NCI-H2107 treated with DMSO at 0.1 percent for 48 hours (cell line): ENCODE data around the gene SENP6.

Experiments used
- DNase-seq: peaks from one replicate; lab custom pipeline; 2025; ENCODE audit not compliant: unreplicated experiment; lab: John Stamatoyannopoulos, UW

Gene SENP6

DNA sequence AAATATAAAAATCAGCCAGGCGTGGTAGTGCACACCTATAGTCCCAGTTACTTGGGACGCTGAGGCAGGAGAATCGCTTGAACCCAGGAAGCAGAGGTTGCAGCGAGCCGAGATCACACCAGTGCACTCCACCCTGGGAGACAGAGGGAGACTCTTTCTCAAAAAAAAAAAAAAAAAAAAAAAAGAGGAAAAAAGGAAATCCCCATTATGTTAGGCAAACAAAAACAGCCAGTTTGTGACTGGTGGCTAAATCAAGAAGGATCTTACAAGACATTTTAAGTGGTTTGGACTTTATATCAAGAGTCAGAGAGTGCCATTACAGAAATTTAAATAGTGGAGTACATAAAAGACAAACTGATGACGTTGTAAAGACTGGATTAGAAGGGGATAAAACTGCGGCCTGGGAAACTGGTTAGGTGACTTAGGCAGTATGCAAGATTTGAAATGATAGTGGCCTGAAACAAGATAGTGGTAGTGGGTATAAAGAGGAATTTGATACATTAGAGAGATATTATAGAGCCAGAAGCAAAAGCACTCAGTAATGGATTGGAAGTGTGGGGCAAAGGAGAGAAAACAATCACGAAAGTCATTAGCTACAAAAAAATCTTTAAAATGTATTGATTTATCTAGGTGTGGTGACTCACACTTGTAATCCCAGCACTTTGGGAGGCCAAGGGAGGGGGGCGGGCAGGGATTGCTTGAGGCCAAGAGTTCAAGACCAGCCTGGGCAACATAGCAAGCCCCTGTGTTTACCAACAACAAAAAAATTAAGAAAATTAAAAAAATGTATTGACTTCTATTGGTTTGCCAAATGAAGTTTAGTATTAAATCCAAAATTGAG is 145.7 kb downstream of the SENP6 start:
- no peak for DNase-seq

DNA sequence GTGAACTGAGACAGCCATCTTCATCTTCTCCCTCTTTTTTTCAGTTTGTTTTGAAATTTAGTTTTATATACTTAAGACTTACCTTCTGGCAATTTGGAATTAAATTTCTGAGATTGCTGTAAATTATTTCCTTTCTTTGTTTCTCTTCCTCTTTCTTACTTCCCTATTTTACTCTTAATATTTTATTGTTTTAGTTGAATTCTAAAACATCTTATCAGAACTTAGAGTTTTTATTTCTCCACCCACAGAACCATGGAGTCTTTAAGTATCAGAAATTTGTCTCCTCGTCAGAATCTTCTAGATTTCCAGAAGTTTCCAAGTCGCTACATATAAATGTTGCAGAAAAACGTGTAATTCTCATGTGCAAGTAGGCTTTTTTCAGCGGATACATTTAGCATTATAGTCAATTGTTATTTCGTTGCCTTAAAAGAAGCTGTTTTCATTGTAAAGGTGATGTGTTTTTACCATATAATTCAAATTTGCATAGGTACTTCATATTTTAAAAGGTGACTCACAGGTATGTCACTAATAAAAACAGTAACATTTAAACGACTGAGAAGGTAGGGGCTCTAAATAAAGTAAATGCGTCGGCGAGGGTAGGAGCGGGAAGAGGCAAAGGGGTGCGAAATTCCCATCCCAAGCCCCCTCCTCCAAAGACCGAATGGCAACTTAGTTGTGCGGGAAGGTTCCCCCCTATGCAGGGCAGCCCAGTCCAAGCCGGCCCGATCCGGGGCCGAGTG is 146.5 kb downstream of the SENP6 start:
- no peak for DNase-seq

DNA sequence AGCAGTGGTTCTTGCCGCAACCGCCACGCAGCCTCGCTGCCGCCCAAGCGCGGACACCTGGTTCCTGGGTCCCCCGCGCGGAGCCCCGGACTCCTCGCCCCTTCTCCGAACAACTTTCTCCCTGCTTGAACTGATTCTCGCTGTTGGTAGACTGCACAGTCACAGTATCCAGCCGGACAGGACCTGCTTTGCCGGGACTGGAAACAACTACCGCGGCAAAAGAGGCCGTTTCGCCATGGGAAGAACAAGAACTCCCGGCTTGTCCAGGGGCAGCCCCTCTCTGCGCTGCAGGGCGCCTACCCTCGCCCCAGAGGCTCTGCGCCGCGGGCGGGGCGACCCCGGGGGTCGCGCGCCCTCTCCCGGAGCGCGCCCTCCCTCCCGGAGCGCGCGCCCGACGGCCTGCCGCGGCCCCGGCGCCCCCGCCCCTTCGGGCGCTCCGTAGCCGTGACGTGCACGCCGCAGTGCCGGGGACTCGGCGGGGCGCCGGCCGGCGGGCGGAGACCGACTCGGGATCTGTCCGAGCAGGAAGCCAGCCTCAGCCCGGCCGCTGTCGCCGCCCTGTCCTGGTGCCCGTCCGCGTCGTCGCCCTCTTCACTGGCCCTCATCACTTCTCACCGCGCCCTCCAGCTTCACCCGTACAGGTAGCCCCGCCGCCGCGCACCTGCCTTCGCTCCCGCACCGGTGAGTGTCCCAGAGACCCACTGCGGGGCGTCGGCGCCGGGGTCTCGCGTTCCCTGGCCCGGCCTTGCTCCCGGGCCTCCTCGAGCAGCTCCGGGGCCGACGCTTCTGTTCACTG is 147.3 kb downstream of the SENP6 start, which contains the start of gene MYO6:
MYO6 (plus strand) TSS at position 497 of the 796 bp plus-strand sequence. CDS start 68,309 bp downstream, outside the sequence.
- DNase-seq = peak; percentile 18

DNA sequence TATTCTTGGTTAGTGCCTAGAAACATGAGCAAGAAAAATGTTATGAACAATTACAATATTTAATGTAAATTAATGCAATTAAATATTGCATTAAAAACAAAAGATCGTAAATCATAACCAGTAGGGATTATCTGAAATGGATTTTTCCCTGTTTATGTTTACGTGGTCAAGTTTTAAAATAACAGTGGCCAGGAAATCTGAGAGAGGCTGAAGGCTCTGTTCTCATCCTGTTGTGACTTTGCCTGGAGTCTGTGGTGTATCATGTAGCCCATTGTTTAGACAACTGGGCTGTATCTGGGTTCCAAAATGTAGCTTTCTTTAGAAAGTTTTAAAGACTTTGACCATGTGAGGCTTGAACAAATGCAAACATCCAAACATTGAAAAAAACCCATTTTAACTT is 149.8 kb downstream of the SENP6 start:
- no peak for DNase-seq

DNA sequence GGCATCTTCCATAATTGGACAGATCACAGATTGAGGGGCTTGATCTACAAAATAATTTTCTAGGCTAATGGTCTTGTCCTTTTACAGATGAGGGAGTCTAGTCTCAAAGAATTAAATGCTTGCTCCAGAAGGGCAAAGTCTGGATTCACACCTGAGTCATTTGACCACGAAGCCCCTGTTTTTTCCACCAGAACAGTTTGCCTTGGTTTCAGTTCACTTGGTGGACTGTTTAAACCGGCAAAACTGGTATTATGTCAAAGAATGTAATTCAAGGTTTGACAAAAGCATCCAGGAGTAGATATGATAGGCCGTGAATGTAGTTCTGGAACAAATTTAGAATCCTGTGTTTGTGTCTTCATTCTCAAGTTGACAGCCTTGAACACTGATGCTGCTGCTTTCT is 150.7 kb downstream of the SENP6 start:
- DNase-seq = no peak

DNA sequence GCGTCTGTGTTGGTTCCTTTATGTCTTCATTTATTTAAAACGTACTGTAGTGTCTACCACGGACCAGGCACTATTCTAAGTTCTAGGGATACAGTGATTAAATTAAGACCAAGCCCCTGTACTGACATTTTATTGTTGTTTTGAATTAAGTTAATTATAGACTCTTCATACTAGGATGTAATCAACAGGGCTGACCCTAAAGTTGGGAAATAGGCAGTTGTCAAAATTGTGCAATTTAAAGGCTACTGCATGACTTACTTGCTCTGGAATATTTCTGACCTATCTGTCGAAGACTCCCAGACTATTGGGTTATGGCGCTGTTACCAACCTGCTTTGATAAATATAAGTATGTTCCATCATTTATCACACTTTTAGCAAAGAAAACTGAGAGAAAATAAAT is 154.0 kb downstream of the SENP6 start:
- DNase-seq = no peak

DNA sequence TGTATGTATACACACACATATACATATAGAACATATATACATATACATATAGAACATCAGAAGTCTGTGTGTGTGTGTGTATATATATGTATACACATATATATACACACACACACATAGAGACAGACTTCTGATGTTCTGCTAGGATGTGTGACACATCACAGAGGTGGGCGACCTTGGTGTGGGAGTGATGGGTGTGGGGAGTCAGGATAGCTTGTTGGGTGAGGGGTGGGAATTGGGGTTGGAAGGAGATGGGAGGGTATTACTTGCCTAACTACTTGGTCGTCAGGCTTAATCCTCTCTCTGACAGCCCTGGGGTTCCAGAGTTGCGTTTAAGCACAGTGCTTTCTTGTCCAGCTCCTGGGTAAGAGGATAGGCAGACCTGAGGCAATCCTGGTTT is 155.6 kb downstream of the SENP6 start:
- DNase-seq = no peak

DNA sequence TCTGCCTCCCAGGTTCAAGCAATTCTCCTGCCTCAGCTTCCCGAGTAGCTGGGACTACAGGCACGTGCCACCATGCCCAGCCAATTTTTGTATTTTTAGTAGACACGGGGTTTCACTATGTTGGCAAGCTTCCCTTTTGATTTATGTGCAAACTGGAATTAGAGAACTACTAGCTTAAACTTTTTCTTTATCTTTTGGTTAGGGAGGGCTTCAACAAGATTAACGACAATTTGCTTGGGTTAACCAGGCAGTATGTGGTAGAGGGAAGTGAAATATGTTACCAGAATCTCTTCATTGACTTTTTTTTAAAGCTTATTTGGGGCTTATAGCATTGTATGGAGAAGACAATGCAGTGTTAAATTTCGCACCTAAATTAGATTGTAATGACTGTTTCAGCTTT is 156.4 kb downstream of the SENP6 start:
- no peak for DNase-seq

DNA sequence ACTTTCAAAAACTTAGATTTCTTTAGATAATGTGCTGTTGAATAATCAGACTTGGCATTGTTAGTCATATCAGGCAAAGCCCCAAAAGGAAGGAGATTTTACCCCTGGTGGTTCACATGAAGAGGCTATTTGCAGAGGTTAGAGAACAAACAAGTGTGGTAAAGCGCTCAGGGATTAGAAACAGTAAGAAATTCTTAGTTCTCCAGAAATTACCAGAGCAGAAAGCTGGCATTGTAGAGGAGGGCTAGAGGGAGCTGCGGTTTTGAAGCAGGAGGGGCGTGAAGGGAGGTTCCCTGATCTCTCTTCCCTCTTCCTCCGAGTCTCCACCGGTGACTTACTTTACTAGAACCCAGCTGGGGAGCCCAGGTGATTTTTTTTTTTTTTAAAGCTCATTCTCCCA is 157.5 kb downstream of the SENP6 start:
- DNase-seq = peak; percentile 76

DNA sequence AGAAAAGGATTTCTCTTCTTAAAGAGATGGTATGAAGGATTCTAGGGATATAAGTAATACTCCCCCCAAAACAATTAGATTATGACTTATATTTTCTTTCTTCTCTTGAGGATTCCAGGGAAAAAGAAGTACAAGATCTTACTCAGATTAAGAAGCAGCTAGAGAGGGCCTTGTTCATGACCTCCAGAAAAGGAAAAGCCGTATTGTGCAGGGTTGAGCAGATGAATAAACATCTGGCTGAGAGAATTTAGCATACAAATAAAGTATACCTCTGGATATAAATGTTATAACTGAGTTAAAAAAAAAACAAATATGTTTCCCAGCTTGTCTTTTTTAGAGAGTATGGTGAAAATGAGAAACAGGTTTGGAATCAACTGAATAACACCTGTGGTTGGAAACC is 158.6 kb downstream of the SENP6 start:
- no peak for DNase-seq

DNA sequence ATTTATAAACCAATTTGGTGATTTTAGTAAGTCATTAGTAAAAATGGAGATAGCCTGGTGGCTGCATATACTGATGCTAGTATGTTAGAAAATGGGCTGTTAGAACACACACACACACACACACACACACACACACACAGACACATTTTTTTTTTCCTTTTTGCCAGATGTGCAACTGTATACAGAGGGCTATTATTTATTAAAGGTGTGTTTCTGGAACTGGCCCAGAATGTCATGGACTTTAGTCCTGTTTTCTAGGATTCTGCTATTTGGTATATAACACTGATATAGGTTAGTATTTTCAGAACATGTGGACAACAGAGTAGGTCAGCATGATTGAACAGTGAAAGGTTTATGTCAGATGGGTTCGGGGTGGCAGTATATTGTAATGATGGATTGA is 159.8 kb downstream of the SENP6 start:
- no peak for DNase-seq

DNA sequence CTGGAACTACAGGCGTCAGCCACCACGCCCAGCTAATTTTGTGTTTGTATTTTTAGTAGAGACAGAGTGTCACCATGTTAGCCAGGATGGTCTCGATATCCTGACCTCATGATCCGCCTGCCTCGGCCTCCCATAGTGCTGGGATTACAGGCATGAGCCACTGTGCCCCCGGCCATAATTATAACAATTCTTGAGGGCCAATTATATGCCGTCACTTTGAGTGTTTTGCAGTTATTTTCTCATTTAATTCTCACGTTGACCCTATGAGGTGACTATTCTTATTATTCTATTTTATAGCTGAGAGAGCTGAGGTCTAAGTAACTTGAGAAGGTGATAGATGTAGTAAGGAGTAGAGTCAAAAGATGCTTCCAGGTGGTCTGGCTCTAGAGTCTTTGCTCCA is 160.4 kb downstream of the SENP6 start:
- no peak for DNase-seq

DNA sequence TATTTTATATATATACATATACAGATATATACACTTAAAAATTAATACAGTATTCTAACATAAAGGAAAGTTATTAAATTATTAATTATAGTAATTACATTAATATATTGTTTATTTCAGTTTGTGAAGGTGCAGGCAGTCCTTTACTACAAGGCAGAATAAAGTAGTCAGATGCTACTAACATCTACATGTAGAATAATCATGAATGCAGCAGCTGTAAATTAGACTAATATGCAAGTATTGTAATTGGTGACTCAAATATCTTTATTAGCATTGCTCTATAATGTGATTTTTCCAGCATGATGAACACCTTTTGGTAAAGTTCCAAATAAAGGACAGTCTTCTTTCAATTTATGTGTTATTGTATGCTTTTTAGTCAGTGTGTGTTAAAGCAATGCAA is 164.7 kb downstream of the SENP6 start:
- no peak for DNase-seq
